Posterior cingulate gyrus (tissue), 11 donors: ENCODE data around the gene TDRD9.

Experiments
- DNase-seq, 10 donors: peaks; one replicate each; pipeline versions ENCODE4 v3.0.0 to v3.0.0-alpha.2; 2020 to 2021; ENCODE audit warnings: mixed read lengths in 3 of 10
- intact Hi-C: fragments of 100-400 bp; cut with DNase I; formaldehyde crosslinking; loops from one replicate; pipeline ENCODE4 v1.15.1; 2023

TDRD9 gene

GRCh38 chr14:104086210-104086660, 158.0 kb downstream of the TDRD9 start:
- peak in 4 of 10 donors; percentile 5 to 82 (median 43) for DNase-seq

GRCh38 chr14:104086661-104087461, 158.6 kb downstream of the TDRD9 start:
- DNase-seq, result peak in 3 of 10 donors; percentile 3 to 65 (median 56)
- intact Hi-C loops, result no loop called here

More at GRCh38 chr14:104086210-104086660, 158.0 kb downstream of the TDRD9 start:
- intact Hi-C loops, result no loop called here

GRCh38 chr14:104087505-104087904, 159.2 kb downstream of the TDRD9 start:
- intact Hi-C loops, result no loop called here
- DNase-seq, result peak in 4 of 10 donors; percentile 4 to 66 (median 52)

GRCh38 chr14:104087981-104088850, 160.0 kb downstream of the TDRD9 start:
- DNase-seq, result peak in 4 of 10 donors; percentile 3 to 70 (median 36)
- intact Hi-C loops, result no loop called here

- intact Hi-C loops, result loop anchor here (5.0 kb wide), 1 partner anchor 42 kb away; no protein-coding TSS in a partner anchor
- peak in 5 of 10 donors; percentile 3 to 79 (median 51) for DNase-seq
These were observed 162.0 kb downstream of the TDRD9 start for GRCh38 chr14:104090071-104090748.

GRCh38 chr14:104091061-104091926, 163.0 kb downstream of the TDRD9 start:
- peak in 5 of 10 donors; percentile 5 to 67 (median 46) for DNase-seq
- intact Hi-C loops, result loop anchor here (5.0 kb wide), 1 partner anchor 41 kb away; no protein-coding TSS in a partner anchor

GRCh38 chr14:104091927-104092771, 163.9 kb downstream of the TDRD9 start:
- intact Hi-C loops, result loop anchor here (5.0 kb wide), 1 partner anchor 40 kb away; no protein-coding TSS in a partner anchor
- DNase-seq, result peak in 6 of 10 donors; percentile 5 to 85 (median 48)

- peak in 5 of 10 donors; percentile 5 to 78 (median 59) for DNase-seq
- intact Hi-C loops, result loop anchor here (5.0 kb wide), 1 partner anchor 39 kb away; no protein-coding TSS in a partner anchor
These were observed 164.7 kb downstream of the TDRD9 start for GRCh38 chr14:104092931-104093365.

- peak in 5 of 10 donors; percentile 4 to 68 (median 44) for DNase-seq
- intact Hi-C loops, result loop anchor here (5.0 kb wide), 1 partner anchor 39 kb away; no protein-coding TSS in a partner anchor
These were observed 165.3 kb downstream of the TDRD9 start for GRCh38 chr14:104093366-104094055.

GRCh38 chr14:104094056-104094708, 165.9 kb downstream of the TDRD9 start:
- intact Hi-C loops, result loop anchor here (5.0 kb wide), 1 partner anchor 38 kb away; no protein-coding TSS in a partner anchor
- DNase-seq, result peak in 4 of 10 donors; percentile 5 to 79 (median 51)

- DNase-seq, result peak; percentile 47 to 95 (median 75)
- intact Hi-C loops, result loop anchor here (5.0 kb wide), 1 partner anchor 37 kb away; no protein-coding TSS in a partner anchor
These were observed 166.6 kb downstream of the TDRD9 start for GRCh38 chr14:104094709-104095425.

- intact Hi-C loops, result no loop called here
- DNase-seq, result peak in 4 of 10 donors; percentile 5 to 82 (median 61)
These were observed 167.4 kb downstream of the TDRD9 start for GRCh38 chr14:104095426-104096310.

GRCh38 chr14:104096318-104096717, 168.1 kb downstream of the TDRD9 start:
- intact Hi-C loops, result no loop called here
- DNase-seq, result peak in 3 of 10 donors; percentile 47 to 65 (median 52)

- intact Hi-C loops, result no loop called here
- DNase-seq, result peak in 3 of 10 donors; percentile 78 to 89 (median 87)
These were observed 168.8 kb downstream of the TDRD9 start for GRCh38 chr14:104096751-104097700.
